CD4-positive, alpha-beta T cell treated with Interferon alpha-2 for 1 hour (primary cell): ENCODE results near the gene ANKRD40.

Experiments used
- DNase-seq, 2 donors: peaks; one replicate each; pipeline ENCODE4 v3.0.0-alpha.2; 2020 to 2022

ANKRD40 gene

DNA sequence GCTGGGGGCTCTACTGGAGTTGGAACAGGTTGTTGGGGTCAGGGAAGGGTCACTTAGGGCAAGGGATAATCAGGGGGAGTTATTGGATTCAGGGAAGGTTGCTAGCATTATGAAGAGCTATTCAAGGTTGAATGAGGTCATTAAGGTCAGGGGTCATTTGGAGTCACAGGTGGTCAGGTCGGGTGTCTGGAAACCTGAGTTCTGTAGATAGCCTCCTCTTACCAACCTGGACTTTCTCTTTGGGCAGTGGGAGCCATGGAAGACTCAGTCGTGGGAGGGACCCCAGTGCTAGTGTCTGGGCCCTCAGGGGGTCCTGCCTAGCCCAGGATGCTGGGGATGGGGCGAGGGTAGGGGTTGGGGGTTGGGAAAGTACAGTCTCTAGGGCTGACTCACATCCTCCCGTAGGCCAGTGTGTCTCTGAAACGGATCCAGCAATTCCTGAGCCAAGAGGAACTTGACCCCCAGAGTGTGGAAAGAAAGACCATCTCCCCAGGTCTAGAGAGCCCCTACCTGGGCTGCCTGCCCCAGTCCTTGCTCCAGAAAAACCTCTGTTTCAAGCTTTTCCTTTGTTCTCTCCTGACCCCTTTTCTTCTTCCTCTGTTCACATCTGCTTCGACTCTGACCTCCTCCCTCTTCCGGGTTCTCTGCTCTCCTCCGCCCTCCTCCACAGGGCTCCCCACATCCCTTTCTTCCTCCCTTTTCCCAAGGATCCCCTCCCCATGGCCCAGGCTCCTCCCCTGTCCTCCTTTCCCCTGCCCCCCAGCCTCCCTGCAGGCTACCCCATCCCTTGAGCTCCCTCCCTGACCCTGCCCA, 39.5 kb downstream of the ANKRD40 start:
- no peak for DNase-seq

DNA sequence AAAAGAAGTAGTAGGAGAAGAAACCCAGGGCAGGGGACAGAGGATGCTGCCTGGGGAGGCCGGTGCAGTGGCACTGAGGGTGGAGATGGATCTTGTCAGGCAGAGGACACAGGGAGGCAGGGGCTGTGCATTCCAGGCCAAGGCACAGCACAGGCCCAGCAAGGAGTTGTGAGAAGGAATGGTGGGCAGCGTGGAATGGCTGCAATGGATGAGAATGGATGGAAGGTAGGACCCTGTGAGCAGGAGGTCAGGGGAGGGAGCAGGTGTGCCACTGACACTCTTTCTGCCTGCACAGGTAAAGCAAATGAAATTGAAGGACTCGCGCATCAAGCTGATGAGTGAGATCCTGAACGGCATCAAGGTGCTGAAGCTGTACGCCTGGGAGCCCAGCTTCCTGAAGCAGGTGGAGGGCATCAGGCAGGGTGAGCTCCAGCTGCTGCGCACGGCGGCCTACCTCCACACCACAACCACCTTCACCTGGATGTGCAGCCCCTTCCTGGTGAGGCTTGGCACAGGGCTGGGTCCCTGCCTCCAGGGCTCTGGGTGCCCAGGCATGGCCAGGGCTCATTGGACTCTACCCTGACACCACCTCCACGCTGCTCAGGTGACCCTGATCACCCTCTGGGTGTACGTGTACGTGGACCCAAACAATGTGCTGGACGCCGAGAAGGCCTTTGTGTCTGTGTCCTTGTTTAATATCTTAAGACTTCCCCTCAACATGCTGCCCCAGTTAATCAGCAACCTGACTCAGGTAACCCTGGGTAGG, 40.3 kb downstream of the ANKRD40 start:
- no peak for DNase-seq

DNA sequence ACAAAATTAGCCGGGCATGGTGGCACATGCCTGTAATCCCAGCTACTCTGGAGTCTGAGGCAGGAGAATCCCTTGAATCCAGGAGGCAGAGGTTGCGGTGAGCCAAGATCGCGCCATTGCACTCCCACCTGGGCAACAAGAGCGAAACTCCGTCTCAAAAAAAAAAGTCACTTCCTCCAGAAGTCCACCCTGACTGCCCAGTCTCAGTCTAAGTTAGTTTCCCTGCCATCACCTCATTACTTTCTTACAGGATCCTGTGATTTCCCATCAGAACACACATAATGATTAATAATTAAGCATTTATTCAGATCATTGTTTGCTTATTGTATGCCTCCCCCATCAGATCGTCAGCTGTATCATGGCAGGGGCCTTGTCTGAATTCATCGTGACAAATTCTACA, 41.4 kb downstream of the ANKRD40 start:
- no peak for DNase-seq

DNA sequence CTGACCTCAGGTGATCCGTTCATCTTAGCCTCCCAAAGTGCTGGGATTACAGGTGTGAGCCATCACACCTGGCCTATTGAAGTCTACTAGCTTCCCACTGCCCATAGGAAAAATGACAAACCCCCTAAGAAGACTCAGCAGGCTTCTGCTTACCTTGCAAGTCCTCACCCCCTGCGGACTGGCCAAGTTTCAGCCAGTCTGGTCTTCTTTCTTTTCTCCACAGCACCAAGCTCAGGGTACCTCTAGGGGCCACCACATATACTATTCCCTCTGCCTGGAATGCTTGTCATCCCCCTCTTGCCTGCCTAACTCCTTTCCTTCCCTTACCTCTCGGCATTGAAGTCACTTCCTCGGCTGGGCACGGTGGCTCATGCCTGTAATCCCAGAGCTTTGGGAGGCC, 41.9 kb downstream of the ANKRD40 start:
- DNase-seq: no peak

DNA sequence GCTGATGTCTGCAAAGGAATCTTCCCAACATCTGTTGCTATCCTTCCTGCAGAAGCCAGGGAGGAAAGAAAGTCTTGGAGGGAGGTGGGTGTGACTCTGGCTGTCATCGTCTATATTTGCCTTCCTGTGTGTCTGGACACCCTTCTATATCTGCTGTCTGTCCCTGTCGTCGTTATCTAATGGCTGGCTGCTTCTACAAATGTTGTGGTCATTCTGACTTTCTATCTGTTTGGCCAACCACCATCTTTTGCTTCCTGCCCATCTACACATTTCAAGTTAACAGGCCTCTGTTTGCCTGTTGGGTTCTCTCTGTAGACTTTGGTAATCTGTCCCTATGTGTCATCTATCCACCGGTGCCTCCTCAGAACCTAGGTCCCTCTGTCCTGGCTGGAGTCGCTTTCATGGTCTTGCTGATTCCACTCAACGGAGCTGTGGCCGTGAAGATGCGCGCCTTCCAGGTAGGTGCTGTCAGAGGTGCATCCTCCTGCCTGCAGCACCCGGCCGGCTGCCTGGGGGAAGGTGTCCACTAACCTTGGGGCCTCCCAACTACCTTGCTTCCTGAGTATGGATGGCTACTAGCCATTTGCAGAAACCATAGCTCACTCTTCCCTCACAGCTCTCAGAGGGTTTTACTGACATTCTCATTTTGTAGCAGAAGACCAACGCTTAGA, 42.8 kb downstream of the ANKRD40 start:
- DNase-seq: no peak

DNA sequence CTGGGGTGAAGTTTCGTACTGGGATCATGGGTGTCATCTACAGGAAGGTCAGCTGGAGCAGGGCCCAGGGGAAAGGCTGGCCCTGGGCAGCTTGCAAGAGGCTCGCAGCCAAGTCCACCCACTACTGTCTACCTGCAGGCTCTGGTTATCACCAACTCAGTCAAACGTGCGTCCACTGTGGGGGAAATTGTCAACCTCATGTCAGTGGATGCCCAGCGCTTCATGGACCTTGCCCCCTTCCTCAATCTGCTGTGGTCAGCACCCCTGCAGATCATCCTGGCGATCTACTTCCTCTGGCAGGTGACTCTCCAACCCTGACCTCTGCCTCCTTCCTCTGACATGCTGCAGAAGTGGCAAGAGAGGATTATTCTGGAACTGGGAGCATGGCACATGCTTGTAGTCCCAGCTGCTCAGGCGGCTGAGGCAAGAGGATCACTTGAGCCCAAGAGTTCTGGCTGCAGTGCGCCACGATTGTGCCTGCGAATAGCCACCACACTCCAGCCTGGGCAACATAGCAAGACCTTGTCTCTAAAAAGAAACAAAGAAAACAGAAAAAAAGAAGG, 43.8 kb downstream of the ANKRD40 start:
- no peak for DNase-seq

DNA sequence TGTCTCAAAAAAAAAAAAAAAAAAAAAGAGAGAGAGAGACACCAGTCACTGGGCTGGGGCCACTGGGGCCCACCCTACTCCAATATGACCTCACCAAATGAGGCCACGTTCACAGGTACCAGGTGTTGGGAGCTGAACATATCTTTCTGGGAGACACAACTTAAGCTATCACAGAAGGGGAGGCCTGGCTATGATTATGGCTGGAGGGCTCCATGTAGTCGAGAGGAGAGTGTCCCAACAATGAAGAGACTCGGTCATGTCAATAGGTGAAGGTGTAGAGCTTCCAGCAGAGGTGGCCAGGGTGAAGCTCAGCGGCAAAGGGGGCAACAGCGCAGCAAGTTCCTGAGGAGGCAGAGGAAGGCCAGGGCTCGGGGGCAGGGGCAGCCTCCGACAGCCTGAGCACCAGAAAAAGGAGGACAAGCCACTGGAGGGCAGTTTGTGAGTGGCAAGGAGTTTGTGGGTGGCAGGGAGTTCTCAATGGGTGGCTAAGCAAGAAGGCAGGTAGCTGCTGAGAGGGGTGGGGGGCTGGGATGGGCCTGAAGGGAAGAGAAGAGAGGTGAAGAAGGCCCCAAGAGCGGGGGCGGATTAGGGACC, 45.0 kb downstream of the ANKRD40 start:
- DNase-seq: no peak

DNA sequence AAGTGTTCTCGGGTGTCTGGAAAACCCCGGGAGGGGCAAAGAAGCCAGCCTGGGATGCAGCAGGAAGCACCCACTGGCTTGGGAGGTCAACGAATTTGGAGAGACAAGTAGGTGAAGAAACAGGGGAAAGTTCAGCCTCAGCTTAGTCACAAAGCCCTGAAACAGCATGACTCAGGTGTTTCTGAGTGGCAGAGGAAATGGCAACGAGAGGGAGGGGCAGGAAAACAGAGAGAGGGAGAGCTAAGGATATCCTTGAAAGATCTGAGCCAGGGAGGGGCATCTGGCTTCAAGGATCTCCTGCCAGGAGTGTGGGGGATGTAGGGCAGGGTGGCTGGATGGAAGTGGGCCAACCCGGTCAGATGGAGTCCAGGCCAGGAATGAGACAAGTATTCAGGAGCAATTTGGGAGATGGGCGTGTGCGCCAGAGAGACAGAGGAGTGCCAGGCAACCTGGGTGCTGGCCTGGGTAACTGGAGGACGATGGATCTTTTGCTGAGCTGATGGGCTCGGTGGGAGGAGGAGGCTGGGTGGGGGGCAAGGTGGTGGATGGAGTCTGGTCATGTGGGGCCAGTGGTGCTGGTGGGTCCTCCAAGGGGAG, 45.8 kb downstream of the ANKRD40 start:
- DNase-seq: peak in 1 of 2 donors; percentile 36

DNA sequence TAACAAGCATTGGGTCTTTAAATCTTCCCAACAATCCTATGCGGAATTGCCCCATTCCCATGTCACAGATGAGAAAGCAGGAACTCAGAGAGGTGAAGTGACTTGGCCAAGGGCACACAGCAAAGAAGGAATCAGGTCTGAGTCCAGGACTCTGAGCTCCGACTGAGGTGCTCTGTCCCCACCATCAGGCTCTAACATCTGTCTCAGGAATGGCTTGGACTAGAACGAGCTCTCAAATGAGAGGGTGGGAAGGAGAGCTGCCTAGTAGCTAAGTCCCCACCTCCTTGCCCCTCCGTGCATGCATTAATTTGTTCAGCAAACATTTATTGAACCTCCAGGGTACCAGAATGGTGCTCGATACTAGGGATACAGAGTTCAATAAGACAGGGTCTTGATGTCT, 46.4 kb downstream of the ANKRD40 start:
- no peak for DNase-seq

DNA sequence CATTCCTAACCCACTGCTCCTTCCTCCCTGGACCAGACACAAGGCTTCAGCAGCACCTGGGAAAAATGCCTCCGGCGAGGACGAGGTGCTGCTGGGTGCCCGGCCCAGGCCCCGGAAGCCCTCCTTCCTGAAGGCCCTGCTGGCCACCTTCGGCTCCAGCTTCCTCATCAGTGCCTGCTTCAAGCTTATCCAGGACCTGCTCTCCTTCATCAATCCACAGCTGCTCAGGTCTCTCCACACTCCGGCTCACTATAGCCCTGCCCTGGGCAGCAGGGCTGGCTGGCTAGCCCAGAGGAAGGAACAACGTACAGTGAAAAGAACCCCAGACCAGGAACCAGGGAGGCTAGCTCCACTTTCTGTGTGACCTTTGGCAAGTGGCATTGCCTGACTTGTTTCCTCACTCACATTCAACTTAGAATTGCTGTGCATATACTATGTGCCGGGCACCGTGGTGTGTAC, 46.8 kb downstream of the ANKRD40 start:
- DNase-seq: no peak

DNA sequence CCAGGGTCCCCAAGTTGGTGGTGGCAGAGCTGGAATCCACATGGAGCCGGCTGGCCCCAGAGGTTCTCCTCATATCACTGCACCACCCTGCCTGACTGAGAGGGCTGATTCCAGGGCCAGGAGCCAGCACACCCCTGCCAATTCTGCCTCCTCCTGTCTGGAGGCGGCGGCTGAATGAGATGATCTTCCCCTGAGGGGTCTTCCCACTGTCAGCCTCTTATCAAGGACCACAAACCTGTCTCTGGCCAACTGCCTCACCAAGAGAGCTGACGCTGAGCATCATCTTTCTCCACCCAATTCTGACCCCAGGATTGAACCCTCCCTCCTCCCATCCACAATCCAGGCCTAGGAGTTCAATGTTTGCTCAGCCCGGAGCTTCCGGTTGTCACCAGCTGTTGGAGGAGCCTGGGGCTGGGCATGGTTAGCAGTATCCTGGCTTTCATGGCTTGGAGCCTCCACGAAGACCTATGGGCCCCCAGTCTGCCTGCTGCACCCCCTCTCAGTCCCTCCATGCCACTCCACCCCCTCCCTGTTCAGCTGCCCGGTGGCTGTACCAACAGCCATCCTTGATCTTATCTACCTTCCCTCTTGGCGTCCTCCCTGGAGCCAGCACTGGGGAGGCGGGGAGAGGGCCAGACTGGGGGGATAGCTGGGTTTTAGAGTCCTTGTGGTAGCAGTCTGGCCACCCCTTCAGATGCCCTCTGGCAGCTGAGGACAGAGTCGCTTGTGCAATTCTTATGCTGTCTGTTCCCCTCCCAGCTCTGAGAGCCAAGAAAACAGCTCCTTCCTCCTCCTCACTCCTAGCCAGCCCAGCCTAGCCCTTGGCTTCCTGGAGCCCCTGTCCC, 47.5 kb downstream of the ANKRD40 start:
- no peak for DNase-seq

DNA sequence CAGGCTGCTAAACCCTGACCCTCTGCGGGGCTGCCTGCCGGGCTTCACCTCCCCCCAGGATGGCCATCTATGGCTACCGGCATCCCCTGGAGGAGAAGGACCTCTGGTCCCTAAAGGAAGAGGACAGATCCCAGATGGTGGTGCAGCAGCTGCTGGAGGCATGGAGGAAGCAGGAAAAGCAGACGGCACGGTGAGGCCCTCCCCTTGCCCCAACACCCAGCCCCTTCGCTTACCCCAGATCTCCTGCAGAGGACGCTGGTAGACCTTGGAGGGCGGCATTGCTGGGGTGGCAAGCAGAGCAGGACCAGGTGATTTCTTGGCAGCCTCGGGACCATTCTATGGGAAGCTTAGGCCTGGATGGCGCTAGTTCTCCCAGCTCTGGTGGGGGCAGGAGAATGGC, 48.5 kb downstream of the ANKRD40 start:
- DNase-seq: no peak

DNA sequence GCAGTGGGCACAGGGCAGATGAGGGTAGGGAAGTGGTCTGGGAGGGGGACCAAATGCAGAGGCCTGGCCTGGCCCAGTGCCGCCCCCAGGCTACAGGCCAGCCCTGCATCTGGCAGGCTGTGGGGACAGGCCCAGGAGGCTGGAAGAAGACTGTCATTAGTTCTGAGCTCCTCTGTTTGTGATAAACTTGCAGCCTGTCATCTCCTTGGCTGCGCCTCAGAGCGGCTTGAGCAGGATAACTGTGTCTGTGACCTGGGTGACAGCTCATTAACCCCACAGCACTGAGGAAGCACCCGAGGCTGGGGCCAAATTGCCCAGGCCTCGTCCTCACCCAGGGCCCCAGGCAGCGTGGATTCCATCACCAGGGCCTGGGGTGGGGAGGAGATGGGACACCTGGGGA, 49.1 kb downstream of the ANKRD40 start:
- DNase-seq: no peak

DNA sequence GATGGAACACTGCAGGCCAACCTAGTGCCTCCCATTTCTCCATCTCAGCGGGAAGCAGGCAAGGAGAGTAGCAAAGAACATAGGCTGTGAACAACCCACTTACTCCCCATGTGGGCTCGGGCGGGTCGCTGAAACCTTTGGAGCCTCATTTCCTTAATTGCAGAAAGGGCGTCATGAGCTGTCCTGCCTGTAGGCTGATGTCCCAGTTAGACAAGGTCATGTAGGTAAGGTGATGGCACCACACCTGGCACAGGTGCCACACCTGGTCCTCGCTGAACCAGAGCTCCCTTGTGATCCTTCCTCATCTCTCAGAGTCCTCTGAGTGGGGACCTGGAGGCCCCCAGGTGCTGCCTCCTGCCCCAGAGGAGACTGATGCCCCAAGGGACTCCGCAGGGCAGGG, 50.1 kb downstream of the ANKRD40 start:
- no peak for DNase-seq

DNA sequence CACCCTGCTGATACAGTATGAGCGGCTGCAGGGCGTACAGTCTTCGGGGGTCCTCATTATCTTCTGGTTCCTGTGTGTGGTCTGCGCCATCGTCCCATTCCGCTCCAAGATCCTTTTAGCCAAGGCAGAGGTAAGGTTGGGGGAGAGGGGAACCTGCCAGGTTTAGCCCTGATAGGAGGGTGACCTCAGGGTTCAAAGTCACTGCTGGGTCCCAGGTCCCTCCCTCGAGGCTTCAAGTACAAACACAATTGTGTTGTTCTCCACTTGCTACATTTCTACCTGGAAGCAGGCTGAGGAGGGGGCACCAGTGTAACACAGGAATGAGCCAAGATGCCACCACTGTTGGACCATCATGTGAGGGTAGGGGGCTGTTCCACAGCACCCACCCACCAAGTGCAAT, 50.7 kb downstream of the ANKRD40 start:
- no peak for DNase-seq

DNA sequence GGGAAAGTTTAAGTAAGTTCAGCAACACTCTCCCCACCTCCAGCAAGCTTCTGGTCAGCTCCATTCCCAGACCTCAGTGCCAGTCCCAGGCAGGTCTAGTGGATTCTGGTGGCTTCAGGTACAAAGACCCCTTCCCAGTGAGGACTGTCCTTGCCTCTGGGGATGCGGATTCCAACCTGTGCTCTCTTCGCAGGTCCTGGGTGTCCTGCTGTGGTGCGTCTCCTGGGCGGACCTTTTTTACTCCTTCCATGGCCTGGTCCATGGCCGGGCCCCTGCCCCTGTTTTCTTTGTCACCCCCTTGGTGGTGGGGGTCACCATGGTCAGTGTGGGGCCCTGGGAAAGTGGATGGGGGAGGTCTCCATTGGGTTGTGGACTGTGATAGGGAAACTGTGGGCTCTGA, 51.2 kb downstream of the ANKRD40 start:
- DNase-seq: no peak

DNA sequence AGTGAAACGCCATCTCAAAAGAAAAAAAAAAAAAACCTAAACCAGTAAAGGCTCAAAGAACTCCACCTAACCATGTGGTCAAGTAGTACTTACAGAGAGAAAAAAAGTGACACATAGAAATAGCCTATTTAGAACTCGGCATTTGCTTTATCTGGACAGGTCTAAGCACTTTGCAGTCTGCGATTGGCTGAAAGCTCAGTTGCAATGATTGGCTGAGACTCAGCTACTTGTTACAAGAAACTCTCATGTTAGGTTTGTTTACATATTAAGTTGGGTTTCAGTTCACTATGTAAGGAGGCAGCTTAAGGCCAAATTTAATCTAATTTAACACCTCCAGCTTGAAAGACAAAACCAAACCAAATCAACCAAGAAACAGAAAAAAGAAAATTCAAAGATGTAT, 54.0 kb downstream of the ANKRD40 start:
- no peak for DNase-seq

DNA sequence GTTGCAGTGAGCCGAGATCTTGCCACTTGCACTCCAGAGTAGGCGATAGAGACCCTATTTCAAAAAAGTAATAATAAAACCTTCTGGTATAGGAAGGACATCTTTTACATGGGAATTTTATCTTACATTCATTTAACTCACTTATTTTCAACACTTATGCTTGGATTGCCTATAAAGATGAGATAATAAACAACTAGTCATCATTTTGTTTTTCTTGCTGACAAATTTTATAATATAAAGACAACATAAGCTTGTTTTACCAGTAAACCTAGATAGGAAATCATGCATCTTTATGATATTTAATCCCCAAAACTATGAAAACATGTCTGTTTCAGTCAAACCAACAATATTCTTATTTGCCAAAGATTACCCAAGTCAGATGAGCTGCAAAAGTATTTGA, 56.1 kb downstream of the ANKRD40 start:
- no peak for DNase-seq

DNA sequence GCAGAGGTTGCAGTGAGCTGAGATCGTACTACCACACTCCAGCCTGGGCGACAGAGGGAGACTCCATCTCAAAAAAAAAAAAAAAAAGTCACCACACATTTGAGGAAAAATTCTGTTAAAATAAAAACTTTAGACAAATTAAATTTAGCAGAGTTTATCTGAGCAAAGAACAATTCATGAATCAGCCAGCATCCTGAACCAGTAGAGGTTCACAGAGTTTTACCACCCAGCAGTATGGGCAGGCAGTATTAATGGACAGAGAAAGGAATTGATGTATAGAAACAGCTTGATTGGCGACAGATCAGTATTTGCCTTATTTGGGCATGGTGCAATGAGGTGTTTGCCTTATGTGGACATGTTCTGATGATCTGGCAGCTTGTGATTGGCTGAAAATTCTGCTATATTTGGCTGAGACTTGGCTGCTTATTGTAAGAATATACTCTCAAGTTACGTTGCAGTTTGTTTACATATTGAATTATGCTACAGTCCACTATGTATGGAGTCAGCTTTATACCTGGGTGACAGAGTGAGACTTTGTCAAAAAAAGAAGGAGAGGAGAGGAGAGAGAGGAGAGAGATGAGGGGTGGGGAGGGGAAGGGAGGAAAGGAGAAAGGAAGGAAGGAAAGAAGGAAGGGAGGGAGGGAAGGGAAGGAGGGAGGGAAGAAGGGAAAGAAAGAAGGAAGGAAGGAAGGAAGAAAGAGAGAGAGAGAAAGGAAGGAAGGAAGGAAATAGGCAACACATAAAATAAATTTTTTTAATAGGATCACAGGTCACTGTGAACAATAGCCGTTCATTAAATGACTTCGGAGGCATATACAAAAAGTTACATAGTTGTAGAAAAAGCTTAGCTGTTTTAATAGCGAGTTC, 58.4 kb downstream of the ANKRD40 start:
- DNase-seq: no peak

DNA sequence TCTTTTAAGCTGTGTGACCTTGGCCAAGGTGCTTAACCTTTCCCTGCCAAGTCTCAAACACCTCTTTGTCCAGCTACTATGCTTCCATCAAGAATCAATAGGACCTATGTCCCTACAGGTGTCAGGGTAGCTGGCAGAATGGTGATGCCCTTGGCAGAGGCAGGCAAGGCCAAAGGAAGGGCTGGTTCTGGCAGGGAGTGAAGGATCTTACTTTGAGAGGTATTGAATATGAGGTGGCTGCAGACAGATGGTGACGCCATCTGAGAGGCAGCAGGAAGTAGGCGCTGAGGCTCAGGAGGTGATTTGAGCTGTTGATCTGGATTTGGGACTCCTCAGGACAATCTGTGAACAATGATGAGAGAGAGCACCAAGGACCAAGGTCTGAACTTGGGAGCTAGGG, 60.5 kb downstream of the ANKRD40 start:
- no peak for DNase-seq
